GM23248 (cell line): ENCODE measurements around the gene NHS.

Experiments used
- EZH2 ChIP-seq: fragments of 200-600 bp; sonication (generic); IDR thresholded peaks from 2 replicates; pipeline ENCODE4 v1.6.1; 2018; ENCODE audit warnings: antibody characterized with exemption, mild to moderate bottlenecking; ENCODE audit not compliant: insufficient read depth, poor library complexity, severe bottlenecking
- EZH2phosphoT487 ChIP-seq: fragments of 200-600 bp; sonication (generic); IDR thresholded peaks from 2 replicates; pipeline ENCODE4 v1.6.1; 2018; ENCODE audit warnings: antibody characterized with exemption, moderate library complexity, mild to moderate bottlenecking, low read depth; ENCODE audit not compliant: insufficient read depth

GRCh38 chrX:17459008-17459611, 84.1 kb downstream of the NHS start:
- no peak for TF ChIP-seq EZH2
- TF ChIP-seq EZH2phosphoT487, result no peak
